Mesenchymal stem cell (in vitro differentiated cells and primary cell): ENCODE results near the gene TGFBR3L.

Experiments
- DNase-seq: peaks from one replicate; pipeline ENCODE4 v3.0.0-alpha.2; 2013
- H2AFZ ChIP-seq: one replicate; pipeline ENCODE4 v1.6.1; 2013; ENCODE audit warnings: low read depth, mild to moderate bottlenecking, control low read depth, inconsistent platforms, low read length, moderate library complexity
- H2AK5ac ChIP-seq: 2 replicates; pipeline ENCODE4 v1.6.1; 2013; ENCODE audit warnings: low read length, moderate library complexity, mild to moderate bottlenecking, inconsistent platforms; ENCODE audit not compliant: severe bottlenecking
- H2BK120ac ChIP-seq: one replicate; pipeline ENCODE4 v1.6.1; 2013; ENCODE audit warnings: low read depth, mild to moderate bottlenecking, inconsistent platforms, low read length, moderate library complexity
- H2BK12ac ChIP-seq, 2 experiments: one replicate each; pipeline ENCODE4 v1.6.1; 2013; ENCODE audit warnings: inconsistent platforms in 2 of 2, low read length in 2 of 2, mild to moderate bottlenecking in 2 of 2, moderate library complexity in 2 of 2, control low read depth in 1 of 2
- H2BK15ac ChIP-seq: one replicate; pipeline ENCODE4 v1.6.1; 2013; ENCODE audit warnings: mild to moderate bottlenecking, low read depth, inconsistent platforms; ENCODE audit not compliant: poor library complexity, severe bottlenecking
- H2BK5ac ChIP-seq: 2 replicates; pipeline ENCODE4 v1.6.1; 2013; ENCODE audit warnings: low read depth, mild to moderate bottlenecking, low read length, control low read depth, inconsistent platforms; ENCODE audit not compliant: poor library complexity, severe bottlenecking
- H3K14ac ChIP-seq, 2 experiments: one replicate each; pipeline ENCODE4 v1.6.1; 2013; ENCODE audit warnings: inconsistent platforms in 2 of 2, low read length in 2 of 2, control low read depth in 1 of 2, mild to moderate bottlenecking in 1 of 2, moderate library complexity in 1 of 2
- H3K18ac ChIP-seq, 2 experiments: one replicate each; pipeline ENCODE4 v1.6.1; 2013; ENCODE audit warnings: inconsistent platforms in 2 of 2, low read length in 2 of 2, control low read depth in 1 of 2, low read depth in 1 of 2, mild to moderate bottlenecking in 1 of 2
- H3K23ac ChIP-seq, 2 experiments: one replicate each; pipeline ENCODE4 v1.6.1; 2013; ENCODE audit warnings: inconsistent platforms in 2 of 2, low read length in 2 of 2, mild to moderate bottlenecking in 2 of 2, moderate library complexity in 2 of 2, control low read depth in 1 of 2
- H3K27ac ChIP-seq: 2 replicates; pipeline ENCODE4 v1.5.1; 2013; ENCODE audit warnings: mild to moderate bottlenecking, moderate library complexity, low read length, control low read depth, inconsistent platforms; ENCODE audit not compliant: poor library complexity, severe bottlenecking
- H3K27me3 ChIP-seq, 2 experiments: 2 replicates each; pipeline versions ENCODE4 v1.6.1 to v1.7.0; 2013; ENCODE audit warnings: low read length in 2 of 2, mild to moderate bottlenecking in 2 of 2, moderate library complexity in 2 of 2, control low read depth in 1 of 2, inconsistent platforms in 1 of 2; ENCODE audit not compliant: control insufficient read depth in 1 of 2, insufficient read depth in 1 of 2
- H3K36me3 ChIP-seq, 2 experiments: 2 replicates each; pipeline versions ENCODE4 v1.6.1 to v1.7.0; 2013; ENCODE audit warnings: low read length in 2 of 2, control low read depth in 1 of 2, inconsistent platforms in 1 of 2, low read depth in 1 of 2, mild to moderate bottlenecking in 1 of 2; ENCODE audit not compliant: insufficient read depth in 2 of 2, control insufficient read depth in 1 of 2
- H3K4ac ChIP-seq, 2 experiments: one replicate each; pipeline ENCODE4 v1.6.1; 2013; ENCODE audit warnings: inconsistent platforms in 2 of 2, low read length in 2 of 2, mild to moderate bottlenecking in 2 of 2, moderate library complexity in 2 of 2, control low read depth in 1 of 2, low read depth in 1 of 2
- H3K4me1 ChIP-seq: 2 replicates; pipeline ENCODE4 v1.6.1; 2013; ENCODE audit warnings: low read depth, low read length, control low read depth; ENCODE audit not compliant: control insufficient read depth, insufficient read depth
- H3K4me2 ChIP-seq: 2 replicates; pipeline ENCODE4 v1.6.1; 2013; ENCODE audit warnings: low read length, mild to moderate bottlenecking, inconsistent platforms; ENCODE audit not compliant: poor library complexity, severe bottlenecking
- H3K4me3 ChIP-seq, 2 experiments: 2 replicates each; pipeline versions ENCODE4 v1.5.1 to v1.7.0; 2013; ENCODE audit warnings: low read length in 2 of 2, mild to moderate bottlenecking in 2 of 2, control low read depth in 1 of 2, low read depth in 1 of 2; ENCODE audit not compliant: insufficient read depth in 1 of 2
- H3K79me1 ChIP-seq: replicated peaks from 2 replicates; pipeline ENCODE4 v1.6.1; 2013; ENCODE audit warnings: mild to moderate bottlenecking, control low read depth, low read length, inconsistent platforms; ENCODE audit not compliant: poor library complexity, severe bottlenecking
- H3K9ac ChIP-seq: 2 replicates; pipeline ENCODE4 v1.7.0; 2013; ENCODE audit warnings: mild to moderate bottlenecking, low read length, moderate library complexity
- H3K9me3 ChIP-seq: 2 replicates; pipeline ENCODE4 v1.7.0; 2013; ENCODE audit warnings: mild to moderate bottlenecking, low read length; ENCODE audit not compliant: control insufficient read depth
- H4K8ac ChIP-seq: one replicate; pipeline ENCODE4 v1.6.1; 2013; ENCODE audit warnings: inconsistent platforms, mild to moderate bottlenecking, low read length, moderate library complexity
- H4K91ac ChIP-seq: one replicate; pipeline ENCODE4 v1.6.1; 2013; ENCODE audit warnings: mild to moderate bottlenecking, low read length, inconsistent platforms
- WGBS: methylation state at CpG from one replicate; pipeline ENCODE4 v1.1.7; 2013; ENCODE audit warnings: mixed read lengths; 5-methylcytosine and 5-hydroxymethylcytosine counted together

Gene TGFBR3L

GRCh38 chr19:7905268-7905667 lies 9.4 kb upstream of the TGFBR3L start:
- H3K9ac ChIP-seq, result peak overlapping the region; percentile 93

GRCh38 chr19:7905859-7906258 lies 8.8 kb upstream of the TGFBR3L start:
- Histone ChIP-seq H2BK15ac (no peak overlapping the region), H3K4me1 (peaks cover 43% of the 10 kb centered on the region), H2BK120ac (no peak overlapping the region), H3K9me3 (no peaks in the 10 kb centered on the region), H2BK12ac (no peak overlapping the region), H2BK5ac (no peak overlapping the region), H4K91ac (no peak overlapping the region), H2AFZ (no peak overlapping the region), H3K4me3 (no peak overlapping the region), H3K4me2 (no peak overlapping the region), H3K79me1 (peaks cover 48% of the 10 kb centered on the region), H3K9ac (peak overlapping the region; percentile 93), H3K18ac (no peak overlapping the region), H3K23ac (no peak overlapping the region), H3K27me3 (no peaks in the 10 kb centered on the region), H3K27ac (no peak overlapping the region), H2AK5ac (no peak overlapping the region), H3K14ac (no peak overlapping the region), H3K36me3 (peaks cover 18 to 56% of the 10 kb centered on the region in 2 experiments), H4K8ac (no peak overlapping the region), H3K4ac (no peak overlapping the region)
- WGBS, result 99% methylated on average over 10 of the region's 10 CpGs
- DNase-seq, result no peak

More at GRCh38 chr19:7905268-7905667, 9.4 kb upstream of the TGFBR3L start:
- Histone ChIP-seq H4K91ac (no peak overlapping the region), H3K36me3 (peaks cover 14 to 56% of the 10 kb centered on the region in 2 experiments), H3K79me1 (peaks cover 47% of the 10 kb centered on the region), H3K14ac (no peak overlapping the region), H2AK5ac (no peak overlapping the region), H2BK15ac (no peak overlapping the region), H3K4me3 (peak overlapping the region; percentile 14 to 97), H3K4me1 (peaks cover 43% of the 10 kb centered on the region), H2BK5ac (no peak overlapping the region), H3K9me3 (no peaks in the 10 kb centered on the region), H4K8ac (no peak overlapping the region), H3K23ac (no peak overlapping the region), H2AFZ (no peak overlapping the region), H3K18ac (no peak overlapping the region), H3K27me3 (no peaks in the 10 kb centered on the region), H3K4ac (no peak overlapping the region), H3K27ac (no peak overlapping the region), H2BK12ac (no peak overlapping the region), H3K4me2 (peak overlapping the region; percentile 9), H2BK120ac (no peak overlapping the region)
- WGBS, result 81% methylated on average over 9 of the region's 10 CpGs
- no peak for DNase-seq

- Histone ChIP-seq H3K27me3 (no peaks in the 10 kb centered on the region), H3K9me3 (no peaks in the 10 kb centered on the region), H3K18ac (no peak overlapping the region), H2BK15ac (no peak overlapping the region), H2BK120ac (no peak overlapping the region), H3K4me1 (peaks cover 43% of the 10 kb centered on the region), H3K9ac (no peak overlapping the region), H2AK5ac (no peak overlapping the region), H3K4me2 (no peak overlapping the region), H3K27ac (no peak overlapping the region), H2AFZ (no peak overlapping the region), H4K91ac (no peak overlapping the region), H3K23ac (no peak overlapping the region), H2BK5ac (no peak overlapping the region), H3K36me3 (peaks cover 30 to 64% of the 10 kb centered on the region in 2 experiments), H3K79me1 (peaks cover 52% of the 10 kb centered on the region), H2BK12ac (no peak overlapping the region), H3K4ac (no peak overlapping the region), H3K14ac (no peak overlapping the region), H4K8ac (peak overlapping the region; percentile 43), H3K4me3 (peak overlapping the region in 1 of 2 experiments; percentile 15)
- WGBS, result 98% methylated on average over 18 of the region's 19 CpGs
- DNase-seq, result no peak
Observed at GRCh38 chr19:7907122-7907521, 7.5 kb upstream of the TGFBR3L start.

- 96% methylated on average over 11 of the region's 11 CpGs for WGBS
- Histone ChIP-seq H3K4me1 (peaks cover 41% of the 10 kb centered on the region), H3K14ac (no peak overlapping the region), H3K9ac (no peak overlapping the region), H3K4ac (no peak overlapping the region), H3K4me3 (peak overlapping the region in 1 of 2 experiments; percentile 15), H2AK5ac (no peak overlapping the region), H3K36me3 (peaks cover 32 to 68% of the 10 kb centered on the region in 2 experiments), H4K91ac (no peak overlapping the region), H2BK120ac (no peak overlapping the region), H3K79me1 (peaks cover 51% of the 10 kb centered on the region), H3K18ac (no peak overlapping the region), H3K27me3 (no peaks in the 10 kb centered on the region), H3K23ac (no peak overlapping the region), H2AFZ (no peak overlapping the region), H4K8ac (peak overlapping the region; percentile 43), H3K9me3 (no peaks in the 10 kb centered on the region), H3K4me2 (no peak overlapping the region), H3K27ac (no peak overlapping the region), H2BK12ac (no peak overlapping the region), H2BK5ac (no peak overlapping the region), H2BK15ac (no peak overlapping the region)
- DNase-seq, result no peak
Observed at GRCh38 chr19:7907544-7907943, 7.1 kb upstream of the TGFBR3L start.
